ENCODE results near the gene ANGPTL1.

DNA sequence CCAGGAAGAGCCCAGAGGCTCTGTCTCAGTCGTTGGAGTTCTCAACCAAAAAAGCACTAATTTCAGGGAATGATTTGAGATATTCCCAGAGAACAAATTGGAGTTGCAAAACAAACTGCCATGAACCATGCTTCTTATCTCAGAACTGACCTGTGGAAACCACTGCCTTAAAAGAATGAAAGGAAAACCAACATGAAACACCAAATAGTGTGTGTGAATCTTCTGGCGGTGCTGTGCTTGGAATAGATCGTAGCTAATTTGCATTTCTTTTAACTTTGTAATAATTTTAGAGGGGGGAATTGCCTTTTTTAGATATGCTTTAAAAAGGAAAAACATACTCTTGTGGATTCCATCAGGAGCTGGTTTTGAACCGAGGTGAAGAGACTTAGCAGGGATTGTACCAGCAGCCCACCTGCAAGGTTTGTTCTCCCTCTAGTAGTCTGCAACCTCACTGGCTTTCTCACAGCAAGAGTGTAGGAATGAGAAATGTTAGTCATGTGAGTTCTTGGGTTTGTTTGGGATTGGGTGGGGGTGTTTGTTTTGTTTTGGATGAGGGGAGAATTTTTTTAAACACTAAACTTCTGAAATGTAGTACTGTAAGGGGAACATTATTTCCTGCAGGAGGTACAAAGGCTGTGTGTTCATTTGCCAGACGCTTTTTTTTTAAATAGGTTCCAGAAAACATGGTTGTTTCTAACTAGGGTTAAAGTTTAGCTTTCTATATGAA is 45.7 kb upstream of the ANGPTL1 start:
- TF ChIP-seq, protein P1, sequence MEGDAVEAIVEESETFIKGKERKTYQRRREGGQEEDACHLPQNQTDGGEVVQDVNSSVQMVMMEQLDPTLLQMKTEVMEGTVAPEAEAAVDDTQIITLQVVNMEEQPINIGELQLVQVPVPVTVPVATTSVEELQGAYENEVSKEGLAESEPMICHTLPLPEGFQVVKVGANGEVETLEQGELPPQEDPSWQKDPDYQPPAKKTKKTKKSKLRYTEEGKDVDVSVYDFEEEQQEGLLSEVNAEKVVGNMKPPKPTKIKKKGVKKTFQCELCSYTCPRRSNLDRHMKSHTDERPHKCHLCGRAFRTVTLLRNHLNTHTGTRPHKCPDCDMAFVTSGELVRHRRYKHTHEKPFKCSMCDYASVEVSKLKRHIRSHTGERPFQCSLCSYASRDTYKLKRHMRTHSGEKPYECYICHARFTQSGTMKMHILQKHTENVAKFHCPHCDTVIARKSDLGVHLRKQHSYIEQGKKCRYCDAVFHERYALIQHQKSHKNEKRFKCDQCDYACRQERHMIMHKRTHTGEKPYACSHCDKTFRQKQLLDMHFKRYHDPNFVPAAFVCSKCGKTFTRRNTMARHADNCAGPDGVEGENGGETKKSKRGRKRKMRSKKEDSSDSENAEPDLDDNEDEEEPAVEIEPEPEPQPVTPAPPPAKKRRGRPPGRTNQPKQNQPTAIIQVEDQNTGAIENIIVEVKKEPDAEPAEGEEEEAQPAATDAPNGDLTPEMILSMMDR (IDR thresholded peaks at IDR 0.05 in 2 of 3, conservative IDR thresholded peaks at IDR 0.05 in 1 of 3; ENCODE audit: control insufficient read depth in 2 of 3, extremely low read depth in 1 of 3, insufficient read depth in 1 of 3, low read depth in 3 of 3, low read length in 3 of 3) = no peak
- TF ChIP-seq, protein P2, sequence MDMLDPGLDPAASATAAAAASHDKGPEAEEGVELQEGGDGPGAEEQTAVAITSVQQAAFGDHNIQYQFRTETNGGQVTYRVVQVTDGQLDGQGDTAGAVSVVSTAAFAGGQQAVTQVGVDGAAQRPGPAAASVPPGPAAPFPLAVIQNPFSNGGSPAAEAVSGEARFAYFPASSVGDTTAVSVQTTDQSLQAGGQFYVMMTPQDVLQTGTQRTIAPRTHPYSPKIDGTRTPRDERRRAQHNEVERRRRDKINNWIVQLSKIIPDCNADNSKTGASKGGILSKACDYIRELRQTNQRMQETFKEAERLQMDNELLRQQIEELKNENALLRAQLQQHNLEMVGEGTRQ (IDR thresholded peaks at IDR 0.05; ENCODE audit: borderline replicate concordance, low read depth, low read length) = no peak
- TF ChIP-seq TBL1XR1 (IDR thresholded peaks at IDR 0.05; ENCODE audit: low read depth, low read length) (no peak), RFX5 (IDR thresholded peaks at IDR 0.05; ENCODE audit: low read depth, low read length) (no peak), TAF1 (IDR thresholded peaks at IDR 0.05; ENCODE audit: borderline replicate concordance, low read depth, low read length) (no peak), FOXK2 (IDR thresholded peaks at IDR 0.05) (no peak), POLR2AphosphoS5 (IDR thresholded peaks at IDR 0.05; ENCODE audit: low read length) (no peak), RAD21 (IDR thresholded peaks at IDR 0.05; ENCODE audit: insufficient read depth, low read depth, low read length) (no peak), ZNF24 (IDR thresholded peaks at IDR 0.05) (no peak)

Measured in GM12878 (cell line).